A673 (cell line): ENCODE results near the gene MACROH2A1.

Experiments
- CTCF ChIP-seq: fragments of 300-800, 200-600 bp; sonication (generic); conservative IDR thresholded peaks from 2 replicates; pipeline ENCODE4 v1.5.1; 2017; ENCODE audit warnings: low read depth, mild to moderate bottlenecking, antibody characterized with exemption, low read length, moderate library complexity, mixed read lengths
- EZH2 ChIP-seq: fragments of 200-600 bp; sonication (generic); IDR thresholded peaks from 2 replicates; pipeline ENCODE4 v1.6.1; 2017; ENCODE audit warnings: borderline replicate concordance, low read depth, mild to moderate bottlenecking, mixed read lengths, antibody characterized with exemption, low read length; ENCODE audit not compliant: poor library complexity, severe bottlenecking

GRCh38 chr5:135437796-135438560 lies 38.9 kb upstream of the MACROH2A1 start:
- TF ChIP-seq CTCF, result no peak
- no peak for TF ChIP-seq EZH2
